GM19238 (cell line): Measurements from ENCODE around the gene KCNIP1.

Experiments
- DNase-seq: peaks from one replicate; pipeline ENCODE4 v3.0.0; 2011; ENCODE audit warnings: low spot score; ENCODE audit not compliant: insufficient read length

KCNIP1 gene

DNA sequence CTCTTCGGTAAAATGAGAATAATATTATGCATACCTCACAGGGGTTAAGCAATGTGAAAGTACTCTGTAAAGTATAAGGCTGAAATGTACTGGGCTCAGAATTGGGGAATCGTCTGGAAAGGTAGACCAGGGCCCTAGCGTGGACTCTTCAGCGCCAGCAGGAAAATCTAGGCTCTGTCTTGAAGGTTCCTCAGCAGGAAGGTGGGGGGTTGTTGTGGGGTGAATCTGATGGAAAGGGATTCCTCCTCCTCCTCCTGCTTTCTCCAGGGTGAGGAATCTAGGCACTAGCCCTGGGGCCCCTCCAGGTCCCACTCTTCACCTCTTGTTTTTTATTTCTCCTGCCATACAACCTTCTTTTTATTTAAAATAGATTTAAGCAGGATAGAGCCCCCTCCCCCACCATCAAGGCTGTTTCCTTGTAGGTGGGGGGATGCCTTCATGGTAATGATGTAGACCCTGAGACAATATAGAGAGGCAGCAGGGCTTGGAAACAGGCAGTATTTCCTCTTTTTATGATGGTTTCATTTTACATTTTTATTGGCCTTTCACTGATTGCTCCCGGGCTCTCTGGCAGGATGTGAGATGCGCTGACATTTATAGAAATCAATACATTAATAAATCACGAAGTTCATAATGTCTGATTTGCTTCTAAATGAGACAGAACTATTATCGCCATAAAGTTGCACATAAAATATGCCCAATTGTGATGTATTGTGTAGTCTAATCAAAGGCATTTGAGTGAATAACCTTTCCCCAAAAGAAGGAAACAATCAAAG, 200.8 kb downstream of the KCNIP1 start:
- no peak for DNase-seq

DNA sequence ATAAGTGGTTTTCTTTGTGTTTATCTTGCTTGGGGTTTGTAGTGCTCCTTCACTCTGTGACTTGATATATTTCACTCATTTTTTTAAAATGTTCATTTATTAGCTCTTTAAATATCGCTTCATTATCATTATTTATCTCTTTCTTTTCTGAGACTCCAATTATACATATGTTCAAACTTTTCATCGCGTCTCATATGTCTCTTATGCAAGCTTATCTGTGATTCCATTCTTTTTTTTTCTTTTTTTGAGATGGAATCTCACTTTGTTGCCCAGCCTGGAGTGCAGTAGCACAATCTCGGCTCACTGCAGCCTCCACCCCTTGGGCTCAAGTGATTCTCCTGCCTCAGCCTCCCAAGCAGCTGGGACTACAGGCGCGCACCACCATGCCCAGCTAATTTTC, 205.8 kb downstream of the KCNIP1 start:
- no peak for DNase-seq

DNA sequence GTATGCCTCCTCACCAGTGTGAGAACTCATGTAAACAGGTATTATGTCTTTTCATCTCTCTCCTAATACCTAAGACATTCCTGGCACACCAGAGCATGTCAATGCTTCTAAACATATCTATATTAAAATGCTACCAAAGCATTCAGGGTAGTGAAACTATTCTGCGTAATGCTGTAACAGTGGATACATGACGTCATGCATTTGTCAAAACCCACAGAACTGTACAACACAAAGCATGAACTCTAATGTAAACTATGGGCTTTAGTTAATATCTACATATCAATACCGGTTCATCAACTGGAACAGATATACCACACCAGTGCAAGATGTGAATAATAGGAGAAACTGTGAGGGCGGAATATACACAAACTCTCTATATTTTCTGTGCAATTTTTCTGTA, 207.5 kb downstream of the KCNIP1 start:
- no peak for DNase-seq

- no peak for DNase-seq
These were observed 211.3 kb downstream of the KCNIP1 start for GRCh38 chr5:170715141-170715540.

- no peak for DNase-seq
These were observed 212.6 kb downstream of the KCNIP1 start for GRCh38 chr5:170716396-170716795.

DNA sequence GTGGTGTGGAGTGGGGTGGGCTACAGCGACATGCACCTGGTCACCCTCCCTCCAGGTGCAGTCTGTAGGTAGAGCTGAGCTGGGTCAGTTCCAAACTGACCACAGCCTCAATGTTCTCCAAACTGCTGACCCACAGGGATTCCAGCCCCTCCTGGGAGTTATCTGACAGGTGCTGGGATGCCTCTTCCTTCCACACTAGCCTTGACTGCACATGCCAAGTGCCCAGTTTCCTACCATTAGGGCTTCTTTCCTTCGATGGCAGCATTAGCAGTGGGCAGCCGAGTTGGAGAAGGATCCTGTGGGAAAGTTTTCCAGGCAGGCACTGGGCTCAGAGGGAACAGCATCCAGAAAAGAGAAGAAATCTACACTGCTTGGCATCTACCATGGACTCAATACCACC, 215.7 kb downstream of the KCNIP1 start:
- DNase-seq = no peak

GRCh38 chr5:170720179-170720578, 216.4 kb downstream of the KCNIP1 start:
- no peak for DNase-seq

- DNase-seq = no peak
These were observed 217.2 kb downstream of the KCNIP1 start for GRCh38 chr5:170720984-170721383.

DNA sequence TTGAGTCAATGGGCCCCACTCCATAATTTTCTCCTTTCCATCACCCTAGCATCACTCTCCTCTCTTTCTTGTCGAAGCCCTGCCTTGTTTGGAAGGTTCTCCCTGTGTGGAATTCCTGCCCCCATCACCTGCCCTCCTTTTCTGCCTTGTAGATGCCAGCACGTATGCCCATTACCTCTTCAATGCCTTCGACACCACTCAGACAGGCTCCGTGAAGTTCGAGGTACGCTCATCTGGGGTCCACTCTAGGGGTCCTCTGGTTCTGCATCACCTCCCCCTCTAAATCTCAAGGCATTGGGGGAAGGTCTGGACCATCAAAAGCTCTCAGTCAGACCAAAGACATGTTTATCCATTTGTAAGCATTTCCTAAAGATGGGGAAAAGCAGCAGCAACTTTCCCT, 217.9 kb downstream of the KCNIP1 start:
- no peak for DNase-seq

DNA sequence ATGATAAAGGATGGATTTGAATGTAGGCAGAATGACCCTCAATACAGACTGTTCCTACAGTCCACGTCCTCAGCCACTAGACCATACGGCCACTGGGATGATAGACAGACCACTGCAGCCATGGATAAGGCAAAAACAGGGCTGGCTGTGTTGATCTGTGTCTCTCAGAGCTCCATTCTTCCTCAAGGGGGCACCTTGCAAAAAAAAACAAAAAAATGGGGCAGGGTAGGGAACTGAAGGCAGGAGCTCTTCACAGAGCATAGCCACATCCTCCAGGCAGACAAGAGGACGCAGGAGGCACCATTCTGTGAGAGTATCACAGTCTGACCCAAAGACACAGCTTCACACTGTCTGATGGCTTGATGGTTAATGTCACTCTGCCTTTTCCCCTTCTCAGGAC, 218.5 kb downstream of the KCNIP1 start:
- DNase-seq = no peak

DNA sequence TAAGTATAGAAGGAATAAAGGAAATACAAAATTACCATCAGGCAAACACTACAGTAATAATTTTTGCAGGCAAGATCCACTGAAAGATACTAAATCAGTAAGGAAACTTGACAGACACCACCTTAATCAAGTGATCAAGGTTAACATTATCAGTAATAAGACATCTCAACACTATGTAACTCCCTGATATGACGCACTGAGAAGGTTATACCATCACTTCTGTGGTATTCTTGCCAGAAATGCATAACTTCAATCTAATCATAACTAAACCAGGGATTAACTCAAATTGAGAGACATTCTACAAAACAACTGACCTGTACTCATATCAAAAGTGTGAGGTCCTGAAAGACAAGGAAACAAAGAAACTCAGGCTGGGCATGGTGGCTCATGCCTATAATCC, 227.2 kb downstream of the KCNIP1 start:
- DNase-seq = no peak

- no peak for DNase-seq
These were observed 228.9 kb downstream of the KCNIP1 start for GRCh38 chr5:170732685-170733084.

- no peak for DNase-seq
These were observed 233.1 kb downstream of the KCNIP1 start for GRCh38 chr5:170736966-170737365.

DNA sequence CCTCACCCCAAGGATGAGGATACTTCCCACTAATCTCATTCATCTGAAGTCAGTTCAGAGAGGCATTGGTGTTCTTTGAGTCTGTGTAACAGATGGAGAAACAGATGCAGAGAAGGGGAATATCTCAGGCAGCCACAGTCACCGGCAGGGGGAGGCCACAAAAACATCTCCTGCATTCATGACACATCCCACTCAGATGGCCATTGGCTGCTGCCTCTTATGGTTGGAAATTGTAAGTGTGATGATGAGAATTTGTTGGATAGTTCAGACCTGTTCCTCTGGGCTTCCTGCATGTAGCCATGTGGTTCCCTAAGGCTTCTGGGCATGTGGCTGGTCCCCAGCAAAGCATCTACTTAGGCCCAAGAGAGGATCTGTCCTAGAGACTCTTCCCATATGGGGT, 233.8 kb downstream of the KCNIP1 start:
- DNase-seq = no peak

DNA sequence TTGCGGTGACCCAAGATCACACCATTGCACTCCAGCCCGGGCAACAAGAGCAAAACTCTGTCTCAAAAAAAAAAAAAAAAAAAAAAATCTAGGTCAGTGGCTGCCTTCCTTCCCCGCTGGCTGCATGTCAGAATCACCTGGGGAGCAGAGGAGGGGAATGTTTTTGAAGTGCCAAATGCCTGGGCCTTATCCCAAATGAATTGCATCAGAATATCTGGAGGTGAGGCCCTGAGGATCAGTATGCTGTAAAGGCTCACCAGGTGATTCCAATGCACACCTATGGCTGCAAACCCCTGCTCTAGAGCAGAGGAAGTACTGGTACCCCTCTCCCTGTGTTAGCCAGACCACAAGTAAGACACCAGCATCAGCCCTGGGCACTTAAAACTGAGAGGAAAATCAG, 235.0 kb downstream of the KCNIP1 start:
- no peak for DNase-seq

DNA sequence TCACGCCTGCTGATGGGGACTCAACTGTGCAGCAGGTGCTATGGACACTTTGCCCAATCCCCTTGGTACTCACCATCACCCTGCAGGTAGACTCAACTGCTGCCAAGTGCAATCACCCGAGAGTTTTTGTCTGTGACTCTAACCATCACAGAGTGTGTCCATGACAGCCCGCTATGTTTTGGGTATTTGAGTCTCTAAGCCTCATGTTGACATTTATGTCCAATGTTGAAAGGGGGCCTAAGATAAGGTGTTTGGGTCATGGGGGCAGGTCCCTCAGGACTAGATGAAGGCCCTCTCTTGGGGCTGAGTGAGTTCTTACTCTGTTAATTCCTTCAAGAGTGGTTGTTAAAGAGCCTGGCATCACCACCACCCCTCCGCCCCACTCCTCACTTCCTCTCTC, 235.6 kb downstream of the KCNIP1 start:
- no peak for DNase-seq

GRCh38 chr5:170740551-170741205, 236.9 kb downstream of the KCNIP1 start:
- DNase-seq = no peak

- DNase-seq = no peak
These were observed 238.0 kb downstream of the KCNIP1 start for GRCh38 chr5:170741801-170742200.

GRCh38 chr5:170743876-170744212, 240.0 kb downstream of the KCNIP1 start:
- no peak for DNase-seq

GRCh38 chr5:170745481-170746071, 241.8 kb downstream of the KCNIP1 start:
- no peak for DNase-seq

GRCh38 chr5:170746075-170746960, 242.5 kb downstream of the KCNIP1 start:
- no peak for DNase-seq

GRCh38 chr5:170746961-170747340, 243.1 kb downstream of the KCNIP1 start:
- no peak for DNase-seq
